Astrocyte (in vitro differentiated cells and primary cell): Measurements from ENCODE around the gene KIAA1328.

Source experiments
- EZH2 ChIP-seq: IDR thresholded peaks from 2 replicates; pipeline ENCODE4 v1.6.1; 2012; ENCODE audit warnings: mild to moderate bottlenecking, low read length, inconsistent platforms; ENCODE audit not compliant: insufficient read depth
- TF ChIP-seq, protein P1 (sequence below): IDR thresholded peaks from 2 replicates; pipeline ENCODE4 v1.5.1; 2011; ENCODE audit warnings: low read depth, mild to moderate bottlenecking, inconsistent platforms, low read length, moderate library complexity; ENCODE audit not compliant: insufficient read depth

DNA sequence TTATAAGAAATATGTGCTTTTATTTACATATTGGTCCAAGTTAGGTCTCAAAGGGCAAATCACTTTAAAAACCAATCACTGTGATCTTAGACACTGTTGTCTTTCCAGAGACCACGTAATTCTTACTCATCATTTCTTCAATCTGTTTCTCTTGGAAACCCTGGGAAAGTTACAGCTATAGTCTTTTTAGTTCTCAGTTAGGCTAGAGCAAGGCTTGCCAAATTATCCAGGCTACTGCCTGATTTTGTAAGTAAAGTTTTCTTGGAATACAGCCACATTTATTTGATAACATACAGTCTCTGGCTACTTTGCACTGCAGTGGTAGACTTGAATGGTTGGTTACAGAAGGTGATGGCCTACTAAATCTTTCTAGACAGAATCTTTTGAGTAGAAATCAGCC lies 106.0 kb downstream of the KIAA1328 start:
- TF ChIP-seq EZH2, result no peak
- TF ChIP-seq, protein P1, sequence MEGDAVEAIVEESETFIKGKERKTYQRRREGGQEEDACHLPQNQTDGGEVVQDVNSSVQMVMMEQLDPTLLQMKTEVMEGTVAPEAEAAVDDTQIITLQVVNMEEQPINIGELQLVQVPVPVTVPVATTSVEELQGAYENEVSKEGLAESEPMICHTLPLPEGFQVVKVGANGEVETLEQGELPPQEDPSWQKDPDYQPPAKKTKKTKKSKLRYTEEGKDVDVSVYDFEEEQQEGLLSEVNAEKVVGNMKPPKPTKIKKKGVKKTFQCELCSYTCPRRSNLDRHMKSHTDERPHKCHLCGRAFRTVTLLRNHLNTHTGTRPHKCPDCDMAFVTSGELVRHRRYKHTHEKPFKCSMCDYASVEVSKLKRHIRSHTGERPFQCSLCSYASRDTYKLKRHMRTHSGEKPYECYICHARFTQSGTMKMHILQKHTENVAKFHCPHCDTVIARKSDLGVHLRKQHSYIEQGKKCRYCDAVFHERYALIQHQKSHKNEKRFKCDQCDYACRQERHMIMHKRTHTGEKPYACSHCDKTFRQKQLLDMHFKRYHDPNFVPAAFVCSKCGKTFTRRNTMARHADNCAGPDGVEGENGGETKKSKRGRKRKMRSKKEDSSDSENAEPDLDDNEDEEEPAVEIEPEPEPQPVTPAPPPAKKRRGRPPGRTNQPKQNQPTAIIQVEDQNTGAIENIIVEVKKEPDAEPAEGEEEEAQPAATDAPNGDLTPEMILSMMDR, result no peak
